ENCODE measurements around the gene GC. TPM values are rescaled to one million over a fixed set of nuclear protein-coding genes. Genes with fewer than 3 reads are reported as not detected.

GC gene
- total RNA-seq, 4 donors from 2014 or later = not detected

GRCh38 chr4:71729856-71730255, 54.0 kb downstream of the GC start:
- H3K4me3 ChIP-seq (ENCODE audit: low read depth, poor library complexity, severe bottlenecking) = no peak overlapping the region
- TF ChIP-seq POLR2A (IDR thresholded peaks at IDR 0.05) = no peak
- no peak for DNase-seq (ENCODE audit: low spot score in 2 of 2)
- intact Hi-C loops (cut with DNase I; ENCODE audit: low total_unique reads) = no loop called here
- WGBS, 2 donors = 60 to 66% methylated on average over 2 of the region's 2 CpGs

GRCh38 chr4:71713611-71714203, 70.2 kb downstream of the GC start:
- no peak for DNase-seq (ENCODE audit: low spot score in 2 of 2)
- WGBS, 2 donors = 26 to 35% methylated on average over 1 of the region's 1 CpG
- H3K4me3 ChIP-seq (ENCODE audit: low read depth, poor library complexity, severe bottlenecking) = no peak overlapping the region
- intact Hi-C loops (cut with DNase I; ENCODE audit: low total_unique reads) = no loop called here
- TF ChIP-seq CTCF (IDR thresholded peaks at IDR 0.05) (no peak), POLR2A (IDR thresholded peaks at IDR 0.05) (no peak)

- 75 to 84% methylated on average over 3 of the region's 3 CpGs for WGBS, 2 donors
- no peak for TF ChIP-seq POLR2A (IDR thresholded peaks at IDR 0.05)
- intact Hi-C loops (cut with DNase I; ENCODE audit: low total_unique reads) = no loop called here
- DNase-seq (ENCODE audit: low spot score in 2 of 2) = no peak
- no peak overlapping the region for H3K4me3 ChIP-seq (ENCODE audit: low read depth, poor library complexity, severe bottlenecking)
Observed at GRCh38 chr4:71711985-71712348, 71.9 kb downstream of the GC start.

- intact Hi-C loops (cut with DNase I; ENCODE audit: low total_unique reads) = no loop called here
- H3K4me3 ChIP-seq (ENCODE audit: low read depth, poor library complexity, severe bottlenecking) = no peak overlapping the region
- TF ChIP-seq CTCF (IDR thresholded peaks at IDR 0.05) (no peak), POLR2A (IDR thresholded peaks at IDR 0.05) (no peak)
- no peak for DNase-seq (ENCODE audit: low spot score in 2 of 2)
- WGBS, 2 donors = 61 to 62% methylated on average over 2 of the region's 2 CpGs
Observed at GRCh38 chr4:71711044-71711984, 72.6 kb downstream of the GC start.

GRCh38 chr4:71709961-71710360, 73.9 kb downstream of the GC start:
- WGBS, 2 donors = 7 to 12% methylated on average over 1 of the region's 1 CpG

GRCh38 chr4:71698141-71698540, 85.7 kb downstream of the GC start:
- 90 to 93% methylated on average over 2 of the region's 2 CpGs for WGBS, 2 donors
- DNase-seq (ENCODE audit: low spot score in 2 of 2) = no peak
- H3K4me3 ChIP-seq (ENCODE audit: low read depth, poor library complexity, severe bottlenecking) = no peak overlapping the region
- intact Hi-C loops (cut with DNase I; ENCODE audit: low total_unique reads) = no loop called here
- TF ChIP-seq CTCF (IDR thresholded peaks at IDR 0.05) = no peak
- no peak for TF ChIP-seq POLR2A (IDR thresholded peaks at IDR 0.05)

More at GRCh38 chr4:71709961-71710360, 73.9 kb downstream of the GC start:
- intact Hi-C loops (cut with DNase I; ENCODE audit: low total_unique reads) = no loop called here
- H3K4me3 ChIP-seq (ENCODE audit: low read depth, poor library complexity, severe bottlenecking) = no peak overlapping the region
- no peak for DNase-seq (ENCODE audit: low spot score in 2 of 2)
- TF ChIP-seq POLR2A (IDR thresholded peaks at IDR 0.05) = no peak
- TF ChIP-seq CTCF (IDR thresholded peaks at IDR 0.05) = no peak
